Caco-2 (cell line): Measurements from ENCODE around the gene LSMEM2. TPM values are rescaled to one million over a fixed set of nuclear protein-coding genes. Genes with fewer than 3 reads are reported as not detected.

ENCODE experiments used
- BruUV-seq: library from RNA; stranded (reverse); fragments of 400-500 nt; replicated peaks from 2 replicates; lab custom pipeline; 2021; lab: Mats Ljungman, UMichigan
- CTCF ChIA-PET: fragments of 300-600 bp; sonication (Branson Sonifier 250); formaldehyde crosslinking; loops from one replicate; lab custom pipeline; 2022; ENCODE audit warnings: antibody characterized with exemption; lab: Charles Lee
- POLR2A ChIA-PET: fragments of 300-600 bp; sonication (Branson Sonifier 250); formaldehyde crosslinking; loops from one replicate; lab custom pipeline; 2022; ENCODE audit warnings: antibody characterized with exemption; lab: Charles Lee
- DNase-seq, 2 experiments: peaks; one replicate each; pipeline versions ENCODE4 v3.0.0 to v3.0.0-alpha.2; 2020 to 2022
- H3K27me3 ChIP-seq: replicated peaks from 2 replicates; pipeline ENCODE4 v1.6.0; 2011; ENCODE audit warnings: low read length; ENCODE audit not compliant: control insufficient read depth, insufficient read depth
- H3K36me3 ChIP-seq: 2 replicates; pipeline ENCODE4 v1.5.1; 2011; ENCODE audit warnings: low read length; ENCODE audit not compliant: control insufficient read depth, insufficient read depth
- H3K4me1 ChIP-seq: fragments of 250-450 bp; sonication (Bioruptor Pico); 2 replicates; pipeline ENCODE4 v1.5.1; 2020; ENCODE audit warnings: mild to moderate bottlenecking
- H3K4me3 ChIP-seq: 2 replicates; pipeline ENCODE4 v1.5.1; 2011; ENCODE audit warnings: low read depth, mild to moderate bottlenecking, control low read depth, low read length
- H3K9me3 ChIP-seq: fragments of 250-450 bp; sonication (Bioruptor Pico); 2 replicates; pipeline ENCODE4 v1.5.1; 2020; ENCODE audit warnings: mild to moderate bottlenecking, moderate library complexity
- H3K27ac Mint-ChIP-seq: one replicate; pipeline ENCODE4 v1.8.0; 2022; ENCODE audit warnings: mixed read lengths; ENCODE audit not compliant: unreplicated experiment
- H3K27me3 Mint-ChIP-seq: one replicate; pipeline ENCODE4 v1.8.0; 2022; ENCODE audit warnings: mixed read lengths; ENCODE audit not compliant: insufficient read depth, unreplicated experiment
- H3K36me3 Mint-ChIP-seq: one replicate; pipeline ENCODE4 v1.8.0; 2022; ENCODE audit warnings: mild to moderate bottlenecking, mixed read lengths; ENCODE audit not compliant: insufficient read depth, unreplicated experiment
- H3K4me1 Mint-ChIP-seq: one replicate; pipeline ENCODE4 v1.8.0; 2022; ENCODE audit warnings: low read depth, mixed read lengths; ENCODE audit not compliant: unreplicated experiment
- H3K4me3 Mint-ChIP-seq: one replicate; pipeline ENCODE4 v1.8.0; 2022; ENCODE audit warnings: mild to moderate bottlenecking, moderate library complexity, mixed read lengths; ENCODE audit not compliant: unreplicated experiment
- H3K9me3 Mint-ChIP-seq: one replicate; pipeline ENCODE4 v1.8.0; 2022; ENCODE audit warnings: mixed read lengths; ENCODE audit not compliant: unreplicated experiment
- intact Hi-C: fragments of 100-400 bp; cut with micrococcal nuclease; formaldehyde crosslinking; loops from one replicate; pipeline ENCODE4 v1.10.0; 2022; ENCODE audit not compliant: unreplicated experiment
- total RNA-seq: library from RNA; stranded (reverse); gene quantifications from 2 replicates; pipeline ENCODE4 v1.2.3, GENCODE V29; 2022
- TF ChIP-seq, protein P1 (sequence below), 2 experiments: fragments of 200-600 bp in 1 of 2; IDR thresholded peaks; 1 replicate in 1 of 2; 2 replicates in 1 of 2; pipeline versions ENCODE4 v1.5.1 to v1.8.0; 2011 to 2022; ENCODE audit warnings: antibody characterized with exemption in 1 of 2, control low read depth in 1 of 2, inconsistent platforms in 1 of 2, low read depth in 1 of 2, low read length in 1 of 2, mild to moderate bottlenecking in 1 of 2, moderate library complexity in 1 of 2; ENCODE audit not compliant: insufficient read depth in 1 of 2, severe bottlenecking in 1 of 2, unreplicated experiment in 1 of 2

LSMEM2 gene
- total RNA-seq, 1 experiment from 2014 or later, result not detected

- BruUV-seq, result no TSS peak
- no peak overlapping the region for H3K27ac Mint-ChIP-seq
Observed at GRCh38 chr3:50237754-50238548, 40.9 kb upstream of the LSMEM2 start.

DNA sequence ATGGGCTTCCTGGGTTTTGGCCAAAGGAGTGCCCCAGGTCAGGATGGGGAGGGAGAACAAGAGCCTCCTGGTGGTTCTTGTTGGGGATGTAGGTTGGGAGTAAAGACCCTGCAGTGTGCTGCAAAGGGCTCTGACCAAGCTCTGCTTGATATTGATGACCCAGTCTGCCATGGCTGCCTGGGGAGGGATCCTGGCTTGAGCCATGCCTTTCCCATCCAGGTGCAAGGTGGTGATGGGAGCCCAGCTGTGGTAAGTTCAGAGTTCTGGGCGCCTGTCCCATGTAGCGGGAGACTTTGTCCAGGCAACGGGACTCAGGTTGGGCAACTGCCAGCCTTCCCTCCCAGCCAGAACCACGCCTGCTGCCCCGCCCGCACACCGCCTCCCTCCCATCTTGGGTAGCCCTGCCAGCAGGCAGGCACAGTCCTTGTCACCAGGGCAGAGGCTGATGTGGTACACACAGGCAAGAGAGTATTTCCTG is 40.3 kb upstream of the LSMEM2 start:
- POLR2A ChIA-PET, result no interaction called here

More at GRCh38 chr3:50237754-50238548, 40.9 kb upstream of the LSMEM2 start:
- Mint-ChIP-seq H3K9me3 (no peaks in the 10 kb centered on the region), H3K4me1 (peaks cover 13% of the 10 kb centered on the region), H3K36me3 (peaks cover 12% of the 10 kb centered on the region), H3K4me3 (no peak overlapping the region), H3K27me3 (no peaks in the 10 kb centered on the region)
- TF ChIP-seq, protein P1, sequence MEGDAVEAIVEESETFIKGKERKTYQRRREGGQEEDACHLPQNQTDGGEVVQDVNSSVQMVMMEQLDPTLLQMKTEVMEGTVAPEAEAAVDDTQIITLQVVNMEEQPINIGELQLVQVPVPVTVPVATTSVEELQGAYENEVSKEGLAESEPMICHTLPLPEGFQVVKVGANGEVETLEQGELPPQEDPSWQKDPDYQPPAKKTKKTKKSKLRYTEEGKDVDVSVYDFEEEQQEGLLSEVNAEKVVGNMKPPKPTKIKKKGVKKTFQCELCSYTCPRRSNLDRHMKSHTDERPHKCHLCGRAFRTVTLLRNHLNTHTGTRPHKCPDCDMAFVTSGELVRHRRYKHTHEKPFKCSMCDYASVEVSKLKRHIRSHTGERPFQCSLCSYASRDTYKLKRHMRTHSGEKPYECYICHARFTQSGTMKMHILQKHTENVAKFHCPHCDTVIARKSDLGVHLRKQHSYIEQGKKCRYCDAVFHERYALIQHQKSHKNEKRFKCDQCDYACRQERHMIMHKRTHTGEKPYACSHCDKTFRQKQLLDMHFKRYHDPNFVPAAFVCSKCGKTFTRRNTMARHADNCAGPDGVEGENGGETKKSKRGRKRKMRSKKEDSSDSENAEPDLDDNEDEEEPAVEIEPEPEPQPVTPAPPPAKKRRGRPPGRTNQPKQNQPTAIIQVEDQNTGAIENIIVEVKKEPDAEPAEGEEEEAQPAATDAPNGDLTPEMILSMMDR (IDR thresholded peaks at IDR 0.05; ENCODE audit: insufficient read depth in 1 of 2, low read depth in 1 of 2, low read length in 1 of 2, severe bottlenecking in 1 of 2, unreplicated experiment in 1 of 2), result no peak
- Histone ChIP-seq H3K36me3 (no peaks in the 10 kb centered on the region; the same call in none of the 2 replicates), H3K4me1 (peaks cover 23% of the 10 kb centered on the region), H3K9me3 (no peaks in the 10 kb centered on the region), H3K4me3 (no peak overlapping the region), H3K27me3 (no peaks in the 10 kb centered on the region)
- intact Hi-C loops, result loop anchor here (2.0 kb wide), 1 partner anchor 61 kb away; the partner anchor contains the start of genes HYAL3 and NAA80
- DNase-seq, result no peak
- ChIA-PET CTCF (interaction anchor here (0.6 to 0.7 kb wide), 3 partner anchors 31 to 1204 kb away, joined by 4 to 6 read pairs (median 6); no protein-coding TSS in a partner anchor), POLR2A (no interaction called here)

DNA sequence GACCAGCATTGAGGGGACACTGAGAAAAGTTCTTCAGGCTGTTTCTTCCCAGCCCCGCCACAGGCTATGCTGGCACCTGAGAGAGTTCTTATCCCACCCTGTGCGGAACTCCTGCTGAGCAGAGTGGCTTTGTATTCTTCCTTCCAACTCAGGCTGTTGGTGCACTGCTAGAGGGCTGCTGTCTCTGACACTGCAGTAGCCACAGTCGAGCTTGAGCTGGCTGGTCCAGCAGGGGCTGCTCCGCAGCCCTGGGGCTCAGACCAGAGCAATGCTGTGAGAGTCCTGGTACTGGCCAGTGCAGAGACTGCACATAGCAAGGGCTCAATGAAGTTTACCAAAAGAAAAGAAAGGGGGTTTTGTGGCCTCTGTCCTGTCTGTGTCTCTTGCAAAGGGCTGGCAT is 39.2 kb upstream of the LSMEM2 start:
- Mint-ChIP-seq H3K4me1 (peaks cover 13% of the 10 kb centered on the region), H3K27ac (peak overlapping the region; percentile 44), H3K9me3 (no peaks in the 10 kb centered on the region), H3K36me3 (peaks cover 12% of the 10 kb centered on the region), H3K27me3 (no peaks in the 10 kb centered on the region), H3K4me3 (no peak overlapping the region)
- intact Hi-C loops, result no loop called here
- H3K4me1 ChIP-seq, result peaks cover 23% of the 10 kb centered on the region
- BruUV-seq, result no TSS peak
- no peaks in the 10 kb centered on the region for H3K9me3 ChIP-seq
- H3K36me3 ChIP-seq, result no peaks in the 10 kb centered on the region; the same call in none of the 2 replicates
- no peaks in the 10 kb centered on the region for H3K27me3 ChIP-seq
- TF ChIP-seq, protein P1 (IDR thresholded peaks at IDR 0.05; ENCODE audit: insufficient read depth in 1 of 2, low read depth in 1 of 2, low read length in 1 of 2, severe bottlenecking in 1 of 2, unreplicated experiment in 1 of 2), result no peak
- POLR2A ChIA-PET, result no interaction called here
- no peak overlapping the region for H3K4me3 ChIP-seq
- DNase-seq, result no peak
- CTCF ChIA-PET, result no interaction called here

More for the DNA sequence above, 40.3 kb upstream of the LSMEM2 start:
- BruUV-seq, result no TSS peak
- CTCF ChIA-PET, result interaction anchor here (0.6 kb wide), 1 partner anchor 1204 kb away, joined by 4 read pairs; no protein-coding TSS in a partner anchor
- TF ChIP-seq, protein P1 (IDR thresholded peaks at IDR 0.05; ENCODE audit: insufficient read depth in 1 of 2, low read depth in 1 of 2, low read length in 1 of 2, severe bottlenecking in 1 of 2, unreplicated experiment in 1 of 2), result no peak
- Histone ChIP-seq H3K9me3 (no peaks in the 10 kb centered on the region), H3K4me1 (peaks cover 23% of the 10 kb centered on the region), H3K27me3 (no peaks in the 10 kb centered on the region), H3K4me3 (no peak overlapping the region), H3K36me3 (no peaks in the 10 kb centered on the region; the same call in none of the 2 replicates)
- no peaks in the 10 kb centered on the region for H3K27me3 Mint-ChIP-seq
- peaks cover 12% of the 10 kb centered on the region for H3K36me3 Mint-ChIP-seq
- H3K4me3 Mint-ChIP-seq, result no peak overlapping the region
- intact Hi-C loops, result no loop called here
- peaks cover 13% of the 10 kb centered on the region for H3K4me1 Mint-ChIP-seq
- no peaks in the 10 kb centered on the region for H3K9me3 Mint-ChIP-seq
- H3K27ac Mint-ChIP-seq, result no peak overlapping the region
- DNase-seq, result no peak
